Lung (tissue), 12 donors: ENCODE results near the gene CFAP70. TPM values are rescaled to one million over a fixed set of nuclear protein-coding genes. Genes with fewer than 3 reads are reported as not detected.

ENCODE experiments used
- ATAC-seq: fragments of 200-7000 bp; cut with Tn5 transposase; one replicate; pipeline ENCODE4 v1.9.1; 2020; ENCODE audit warnings: moderate number of reproducible peaks; ENCODE audit not compliant: insufficient read depth, low FRiP score
- DNase-seq, 3 donors: peaks; one replicate each; pipeline ENCODE4 v3.0.0-alpha.2; 2013 to 2017
- H3K27ac ChIP-seq, 2 donors: one replicate each; pipeline ENCODE4 v1.5.1; 2013; ENCODE audit warnings: mild to moderate bottlenecking in 2 of 2, moderate library complexity in 2 of 2, control low read depth in 1 of 2, inconsistent platforms in 1 of 2, low read depth in 1 of 2, low read length in 1 of 2
- H3K27me3 ChIP-seq, 3 donors: one replicate each; pipeline ENCODE4 v1.5.1; 2013; ENCODE audit warnings: low read length in 2 of 3; ENCODE audit not compliant: control insufficient read depth in 3 of 3, insufficient read depth in 3 of 3
- H3K36me3 ChIP-seq, 4 donors: one replicate each; pipeline ENCODE4 v1.5.1; 2013; ENCODE audit warnings: low read length in 4 of 4, mild to moderate bottlenecking in 1 of 4, moderate library complexity in 1 of 4; ENCODE audit not compliant: control insufficient read depth in 4 of 4, insufficient read depth in 4 of 4
- H3K4me1 ChIP-seq, 5 donors: one replicate each; pipeline ENCODE4 v1.5.1; 2013; ENCODE audit warnings: low read length in 5 of 5, mild to moderate bottlenecking in 2 of 5, moderate library complexity in 1 of 5; ENCODE audit not compliant: control insufficient read depth in 5 of 5, insufficient read depth in 5 of 5
- H3K4me3 ChIP-seq: one replicate; pipeline ENCODE4 v1.5.1; 2013; ENCODE audit warnings: mild to moderate bottlenecking, control low read depth, moderate library complexity
- H3K9ac ChIP-seq, 2 donors: one replicate each; pipeline ENCODE4 v1.5.1; 2013; ENCODE audit warnings: low read length in 2 of 2, control low read depth in 1 of 2; ENCODE audit not compliant: insufficient read depth in 1 of 2
- H3K9me3 ChIP-seq, 4 donors: one replicate each; pipeline ENCODE4 v1.5.1; 2013; ENCODE audit warnings: low read length in 3 of 4, mild to moderate bottlenecking in 1 of 4, moderate library complexity in 1 of 4; ENCODE audit not compliant: control insufficient read depth in 4 of 4, insufficient read depth in 3 of 4
- WGBS, 2 donors: extraction: QIAGEN DNeasy Blood & Tissue Kit; methylation state at CpG; one replicate each; pipeline ENCODE4 v1.1.7; 2013; 5-methylcytosine and 5-hydroxymethylcytosine counted together
- polyA plus RNA-seq, 2 donors: library from polyadenylated mRNA; stranded (reverse); fragments of 200-250 nt; gene quantifications; one replicate each; pipeline ENCODE4 v1.2.1, GENCODE V29; 2013
- total RNA-seq, 2 donors: library from RNA; depleted of rRNA in 1 of 2; stranded (reverse); fragments of >200 nt in 1 of 2; gene quantifications; one replicate each; pipeline ENCODE4 v1.2.1, GENCODE V29; 2014 to 2021
- TF ChIP-seq, protein P1 (sequence below): IDR thresholded peaks from 2 replicates; pipeline ENCODE4 v1.5.1; 2012; ENCODE audit warnings: mild to moderate bottlenecking; ENCODE audit errors: control extremely low read depth, extremely low read depth
- donor health status: control.
- donor health status: control.
- donor health status: Bipolar disorder and iron deficiency.
- donor health status: healthy.
- donor health status: DM: yes; HTN: yes; CAD: no.

The CFAP70 gene
- total and polyA plus RNA-seq, 4 donors = 3.5 to 17.2 (median 8.6) TPM

GRCh38 chr10:73229567-73229966 lies 129.1 kb downstream of the CFAP70 start:
- TF ChIP-seq, protein P1, sequence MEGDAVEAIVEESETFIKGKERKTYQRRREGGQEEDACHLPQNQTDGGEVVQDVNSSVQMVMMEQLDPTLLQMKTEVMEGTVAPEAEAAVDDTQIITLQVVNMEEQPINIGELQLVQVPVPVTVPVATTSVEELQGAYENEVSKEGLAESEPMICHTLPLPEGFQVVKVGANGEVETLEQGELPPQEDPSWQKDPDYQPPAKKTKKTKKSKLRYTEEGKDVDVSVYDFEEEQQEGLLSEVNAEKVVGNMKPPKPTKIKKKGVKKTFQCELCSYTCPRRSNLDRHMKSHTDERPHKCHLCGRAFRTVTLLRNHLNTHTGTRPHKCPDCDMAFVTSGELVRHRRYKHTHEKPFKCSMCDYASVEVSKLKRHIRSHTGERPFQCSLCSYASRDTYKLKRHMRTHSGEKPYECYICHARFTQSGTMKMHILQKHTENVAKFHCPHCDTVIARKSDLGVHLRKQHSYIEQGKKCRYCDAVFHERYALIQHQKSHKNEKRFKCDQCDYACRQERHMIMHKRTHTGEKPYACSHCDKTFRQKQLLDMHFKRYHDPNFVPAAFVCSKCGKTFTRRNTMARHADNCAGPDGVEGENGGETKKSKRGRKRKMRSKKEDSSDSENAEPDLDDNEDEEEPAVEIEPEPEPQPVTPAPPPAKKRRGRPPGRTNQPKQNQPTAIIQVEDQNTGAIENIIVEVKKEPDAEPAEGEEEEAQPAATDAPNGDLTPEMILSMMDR = no peak
- Histone ChIP-seq H3K4me3 (no peak overlapping the region), H3K9ac (no peak overlapping the region), H3K9me3 (no peaks in the 10 kb centered on the region), H3K27me3 (no peaks in the 10 kb centered on the region), H3K4me1 (peaks cover 0 to 3% (median 0%) of the 10 kb centered on the region in 5 donors), H3K36me3 (peaks cover 13 to 17% (median 16%) of the 10 kb centered on the region in 4 donors), H3K27ac (no peak overlapping the region)
- no peak for ATAC-seq
- DNase-seq = no peak
- 37 to 73% methylated on average over 6 of the region's 6 CpGs for whole genome bisulfite sequencing, 2 donors

GRCh38 chr10:73228247-73228646 lies 130.4 kb downstream of the CFAP70 start:
- no peak overlapping the region for H3K27ac ChIP-seq
- H3K9ac ChIP-seq = no peak overlapping the region
- no peak for DNase-seq
- peaks cover 0 to 2% (median 0%) of the 10 kb centered on the region in 5 donors for H3K4me1 ChIP-seq
- 69 to 86% methylated on average over 3 of the region's 3 CpGs for WGBS, 2 donors
- no peak for ATAC-seq
- no peaks in the 10 kb centered on the region for H3K27me3 ChIP-seq
- no peak overlapping the region for H3K4me3 ChIP-seq
- no peaks in the 10 kb centered on the region for H3K9me3 ChIP-seq
- H3K36me3 ChIP-seq = peaks cover 13 to 17% (median 13%) of the 10 kb centered on the region in 4 donors
- TF ChIP-seq, protein P1 = no peak

GRCh38 chr10:73226663-73227062 lies 132.0 kb downstream of the CFAP70 start:
- Histone ChIP-seq H3K9ac (no peak overlapping the region), H3K27me3 (no peaks in the 10 kb centered on the region), H3K9me3 (no peaks in the 10 kb centered on the region), H3K4me1 (peaks cover 0 to 2% (median 0%) of the 10 kb centered on the region in 5 donors), H3K4me3 (no peak overlapping the region), H3K36me3 (peaks cover 9 to 14% (median 13%) of the 10 kb centered on the region in 4 donors), H3K27ac (no peak overlapping the region)
- ATAC-seq (no peak), DNase-seq (no peak)
- TF ChIP-seq, protein P1 = no peak

- ATAC-seq (no peak), DNase-seq (no peak)
- Histone ChIP-seq H3K4me3 (no peak overlapping the region), H3K27ac (no peak overlapping the region), H3K27me3 (no peaks in the 10 kb centered on the region), H3K4me1 (peaks cover 0 to 2% (median 0%) of the 10 kb centered on the region in 5 donors), H3K9ac (no peak overlapping the region), H3K36me3 (peaks cover 7 to 12% (median 9%) of the 10 kb centered on the region in 4 donors), H3K9me3 (no peaks in the 10 kb centered on the region)
- TF ChIP-seq, protein P1 = no peak
Measured at GRCh38 chr10:73225518-73225917, 133.1 kb downstream of the CFAP70 start.
